HEK293 (cell line): ENCODE data around the gene HDAC10.
A peak's percentile ranks its signal among the peaks of the same experiment; 100 is the strongest.

Experiments
- CTCF ChIA-PET: fragments of 350-600 bp; formaldehyde crosslinking; extraction: SDS; loops from one replicate; lab custom pipeline; 2021; ENCODE audit warnings: antibody characterized with exemption; lab: Yijun Ruan, JAX
- POLR2A ChIA-PET: fragments of 300-600 bp; formaldehyde crosslinking; extraction: SDS; loops from one replicate; lab custom pipeline; 2020; ENCODE audit warnings: antibody characterized with exemption, inconsistent platforms; lab: Yijun Ruan, JAX
- H3K27ac ChIP-seq: fragments of 200-500 bp; sonication (Bioruptor generic); 2 replicates; pipeline ENCODE4 v1.5.1; 2014; ENCODE audit warnings: low read depth, low read length, control low read depth, inconsistent platforms; ENCODE audit errors: extremely low read depth
- H3K36me3 ChIP-seq, 2 experiments: fragments of 200-500 bp in 1 of 2; sonication (Bioruptor generic) in 1 of 2; 1 replicate in 1 of 2; 2 replicates in 1 of 2; pipeline ENCODE4 v1.5.1; 2014 to 2017; ENCODE audit warnings: inconsistent platforms in 2 of 2, low read length in 2 of 2; ENCODE audit not compliant: control insufficient read depth in 2 of 2, insufficient read depth in 1 of 2
- H3K4me1 ChIP-seq: fragments of 200-500 bp; sonication (Bioruptor generic); 2 replicates; pipeline ENCODE4 v1.5.1; 2014; ENCODE audit warnings: mild to moderate bottlenecking, low read length, inconsistent platforms; ENCODE audit not compliant: control insufficient read depth, insufficient read depth
- H3K4me3 ChIP-seq: 2 replicates; pipeline ENCODE4 v1.5.1; 2011; ENCODE audit warnings: low read depth, mild to moderate bottlenecking, control low read depth, low read length, moderate library complexity
- H3K9me3 ChIP-seq: fragments of 200-500 bp; sonication (Bioruptor generic); 2 replicates; pipeline ENCODE4 v1.5.1; 2014; ENCODE audit warnings: low read depth, low read length, inconsistent platforms; ENCODE audit not compliant: control insufficient read depth, insufficient read depth
- GLIS2 ChIP-seq: fragments of 450-650 bp; formaldehyde crosslinking; IDR thresholded peaks from 2 replicates; pipeline ENCODE4 v1.5.1; 2016; ENCODE audit warnings: missing biosample characterization, missing genetic modification characterization
- ZBTB48 ChIP-seq: fragments of 450-650 bp; formaldehyde crosslinking; IDR thresholded peaks from 2 replicates; pipeline ENCODE4 v1.5.1; 2016; ENCODE audit warnings: missing biosample characterization, missing genetic modification characterization
- ZNF121 ChIP-seq: fragments of 450-650 bp; formaldehyde crosslinking; IDR thresholded peaks from 2 replicates; pipeline ENCODE4 v1.5.1; 2016; ENCODE audit warnings: missing biosample characterization, missing genetic modification characterization
- ZNF175 ChIP-seq: fragments of 450-650 bp; formaldehyde crosslinking; IDR thresholded peaks from 2 replicates; pipeline ENCODE4 v1.5.1; 2016; ENCODE audit warnings: missing biosample characterization, missing genetic modification characterization
- ZNF501 ChIP-seq: fragments of 450-650 bp; formaldehyde crosslinking; IDR thresholded peaks from 2 replicates; pipeline ENCODE4 v1.5.1; 2016; ENCODE audit warnings: missing biosample characterization, missing genetic modification characterization
- ZNF600 ChIP-seq: fragments of 450-650 bp; formaldehyde crosslinking; IDR thresholded peaks from 2 replicates; pipeline ENCODE4 v1.5.1; 2016; ENCODE audit warnings: missing biosample characterization, missing genetic modification characterization
- ZNF654 ChIP-seq: fragments of 450-650 bp; formaldehyde crosslinking; IDR thresholded peaks from 2 replicates; pipeline ENCODE4 v1.5.1; 2016; ENCODE audit warnings: low read depth, missing biosample characterization, missing genetic modification characterization
- ZNF747 ChIP-seq: fragments of 450-650 bp; formaldehyde crosslinking; IDR thresholded peaks from 2 replicates; pipeline ENCODE4 v1.5.1; 2016; ENCODE audit warnings: missing biosample characterization, missing genetic modification characterization
- TF ChIP-seq, protein P1 (sequence below): fragments of 450-650 bp; formaldehyde crosslinking; IDR thresholded peaks from 2 replicates; pipeline ENCODE4 v1.5.1; 2016; ENCODE audit warnings: missing biosample characterization, missing genetic modification characterization
- TF ChIP-seq, protein P2 (sequence below): fragments of 450-650 bp; formaldehyde crosslinking; IDR thresholded peaks from 2 replicates; pipeline ENCODE4 v1.5.1; 2017; ENCODE audit warnings: missing biosample characterization, missing genetic modification characterization

HDAC10 gene

DNA sequence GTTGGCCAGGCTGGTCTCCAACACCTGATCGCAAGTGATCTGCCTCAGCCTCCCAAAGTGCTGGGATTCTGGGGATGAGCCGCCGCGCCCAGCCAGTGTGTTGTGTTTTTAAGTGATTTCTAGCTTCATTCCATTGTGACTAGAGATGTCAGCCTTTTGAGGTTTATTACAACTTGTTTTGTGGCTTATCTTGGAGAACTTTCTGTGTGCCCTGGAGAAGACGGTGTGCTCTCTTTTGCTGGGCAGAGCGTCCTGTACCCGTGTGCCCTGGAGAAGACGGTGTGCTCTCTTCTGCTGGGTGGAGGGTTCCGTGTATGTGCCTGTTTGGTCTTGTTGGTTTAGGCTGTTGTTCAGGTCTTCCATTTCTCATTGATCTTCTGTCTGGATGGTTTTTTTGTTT lies 37.8 kb downstream of the HDAC10 start (continued):
- TF ChIP-seq ZNF654 (tag by site-specific recombination) = no peak
- TF ChIP-seq, protein P1, sequence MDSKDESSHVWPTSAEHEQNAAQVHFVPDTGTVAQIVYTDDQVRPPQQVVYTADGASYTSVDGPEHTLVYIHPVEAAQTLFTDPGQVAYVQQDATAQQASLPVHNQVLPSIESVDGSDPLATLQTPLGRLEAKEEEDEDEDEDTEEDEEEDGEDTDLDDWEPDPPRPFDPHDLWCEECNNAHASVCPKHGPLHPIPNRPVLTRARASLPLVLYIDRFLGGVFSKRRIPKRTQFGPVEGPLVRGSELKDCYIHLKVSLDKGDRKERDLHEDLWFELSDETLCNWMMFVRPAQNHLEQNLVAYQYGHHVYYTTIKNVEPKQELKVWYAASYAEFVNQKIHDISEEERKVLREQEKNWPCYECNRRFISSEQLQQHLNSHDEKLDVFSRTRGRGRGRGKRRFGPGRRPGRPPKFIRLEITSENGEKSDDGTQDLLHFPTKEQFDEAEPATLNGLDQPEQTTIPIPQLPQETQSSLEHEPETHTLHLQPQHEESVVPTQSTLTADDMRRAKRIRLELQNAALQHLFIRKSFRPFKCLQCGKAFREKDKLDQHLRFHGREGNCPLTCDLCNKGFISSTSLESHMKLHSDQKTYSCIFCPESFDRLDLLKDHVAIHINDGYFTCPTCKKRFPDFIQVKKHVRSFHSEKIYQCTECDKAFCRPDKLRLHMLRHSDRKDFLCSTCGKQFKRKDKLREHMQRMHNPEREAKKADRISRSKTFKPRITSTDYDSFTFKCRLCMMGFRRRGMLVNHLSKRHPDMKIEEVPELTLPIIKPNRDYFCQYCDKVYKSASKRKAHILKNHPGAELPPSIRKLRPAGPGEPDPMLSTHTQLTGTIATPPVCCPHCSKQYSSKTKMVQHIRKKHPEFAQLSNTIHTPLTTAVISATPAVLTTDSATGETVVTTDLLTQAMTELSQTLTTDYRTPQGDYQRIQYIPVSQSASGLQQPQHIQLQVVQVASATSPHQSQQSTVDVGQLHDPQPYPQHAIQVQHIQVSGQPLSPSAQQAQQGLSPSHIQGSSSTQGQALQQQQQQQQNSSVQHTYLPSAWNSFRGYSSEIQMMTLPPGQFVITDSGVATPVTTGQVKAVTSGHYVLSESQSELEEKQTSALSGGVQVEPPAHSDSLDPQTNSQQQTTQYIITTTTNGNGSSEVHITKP (tag by site-specific recombination) = no peak
- TF ChIP-seq GLIS2 (tag by site-specific recombination) = no peak

DNA sequence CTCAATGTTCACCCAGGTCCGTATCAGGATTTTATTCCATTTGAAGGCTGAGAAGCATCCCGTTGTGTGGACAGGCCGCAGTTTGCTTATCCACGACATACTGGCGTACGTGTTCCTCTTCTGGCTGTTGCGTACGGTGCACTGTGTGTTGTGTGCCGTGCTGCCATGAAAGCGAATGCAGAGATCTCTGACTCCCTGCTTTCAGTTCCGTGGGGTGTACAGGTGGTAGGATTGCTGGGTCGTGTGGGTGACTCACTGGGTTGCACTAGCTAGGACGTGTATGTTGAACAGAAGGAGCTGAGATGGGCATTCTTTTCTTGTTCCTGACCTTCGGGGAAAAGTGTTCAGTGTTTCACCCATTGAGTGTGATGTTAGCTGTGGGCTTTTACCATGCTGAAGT lies 39.9 kb downstream of the HDAC10 start:
- no peak overlapping the region for H3K27ac ChIP-seq
- TF ChIP-seq ZNF600 (tag by site-specific recombination) (0 out of 2 replicates have a peak, but pooled peaks have one; percentile 24), ZNF175 (tag by site-specific recombination) (no peak), ZNF747 (tag by site-specific recombination) (no peak), ZNF501 (tag by site-specific recombination) (no peak)
- TF ChIP-seq, protein P2, sequence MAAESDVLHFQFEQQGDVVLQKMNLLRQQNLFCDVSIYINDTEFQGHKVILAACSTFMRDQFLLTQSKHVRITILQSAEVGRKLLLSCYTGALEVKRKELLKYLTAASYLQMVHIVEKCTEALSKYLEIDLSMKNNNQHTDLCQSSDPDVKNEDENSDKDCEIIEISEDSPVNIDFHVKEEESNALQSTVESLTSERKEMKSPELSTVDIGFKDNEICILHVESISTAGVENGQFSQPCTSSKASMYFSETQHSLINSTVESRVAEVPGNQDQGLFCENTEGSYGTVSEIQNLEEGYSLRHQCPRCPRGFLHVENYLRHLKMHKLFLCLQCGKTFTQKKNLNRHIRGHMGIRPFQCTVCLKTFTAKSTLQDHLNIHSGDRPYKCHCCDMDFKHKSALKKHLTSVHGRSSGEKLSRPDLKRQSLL (tag by site-specific recombination) = no peak
- TF ChIP-seq, protein P1 (tag by site-specific recombination) = no peak
- no peak overlapping the region for H3K4me3 ChIP-seq
- no peaks in the 10 kb centered on the region for H3K4me1 ChIP-seq
- H3K9me3 ChIP-seq = no peaks in the 10 kb centered on the region
- ChIA-PET POLR2A (interaction anchor here (0.6 kb wide), 1 partner anchor 116 kb away, joined by 3 read pairs; the partner anchor contains the start of gene DENND6B), CTCF (interaction anchor here (2.7 kb wide), 1 partner anchor 61 kb away, joined by 24 read pairs; no protein-coding TSS in a partner anchor)
- peaks cover 33 to 90% of the 10 kb centered on the region in 2 experiments for H3K36me3 ChIP-seq

DNA sequence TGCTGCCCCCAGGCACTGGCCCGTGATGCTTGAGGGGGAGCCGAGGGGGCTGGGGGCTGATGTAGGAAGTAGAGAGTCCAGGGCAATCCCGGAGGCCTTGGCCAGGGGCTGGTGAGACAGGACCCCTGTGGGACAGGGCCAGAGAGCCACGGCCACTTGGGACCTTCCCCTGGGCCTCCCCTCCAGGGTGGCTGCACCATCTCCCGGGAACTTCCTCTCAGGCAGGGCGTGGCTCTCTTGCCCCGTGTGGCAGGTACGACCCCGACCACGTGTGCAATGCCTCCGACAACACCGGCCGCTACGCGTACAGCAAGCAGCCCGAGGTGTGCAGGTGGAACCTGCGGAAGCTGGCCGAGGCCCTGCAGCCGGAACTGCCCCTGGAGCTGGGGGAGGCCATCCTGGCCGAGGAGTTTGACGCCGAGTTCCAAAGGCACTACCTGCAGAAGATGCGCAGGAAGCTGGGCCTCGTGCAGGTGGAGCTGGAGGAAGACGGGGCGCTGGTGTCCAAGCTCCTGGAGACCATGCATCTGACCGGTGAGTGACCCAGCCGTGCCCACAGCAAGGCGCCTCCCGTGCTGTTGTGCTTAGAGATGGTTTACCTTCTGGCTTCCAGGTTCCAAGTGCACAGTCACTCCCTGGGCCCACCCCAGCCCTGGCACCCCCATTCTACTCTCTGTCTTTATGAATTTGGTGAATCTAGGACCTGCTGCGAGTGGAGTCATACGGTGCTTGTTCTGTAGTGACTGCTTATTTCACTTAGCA lies 40.5 kb downstream of the HDAC10 start:
- Histone ChIP-seq H3K36me3 (peaks cover 33 to 90% of the 10 kb centered on the region in 2 experiments), H3K9me3 (no peaks in the 10 kb centered on the region), H3K27ac (no peak overlapping the region), H3K4me1 (no peaks in the 10 kb centered on the region), H3K4me3 (no peak overlapping the region)
- no peak for TF ChIP-seq ZBTB48 (tag by site-specific recombination)
- 0 out of 2 replicates have a peak, but pooled peaks have one; percentile 7 for TF ChIP-seq ZNF121
- CTCF ChIA-PET = interaction anchor here (2.7 kb wide), 1 partner anchor 60 kb away, joined by 24 read pairs; no protein-coding TSS in a partner anchor
- POLR2A ChIA-PET = no interaction called here
